Ishikawa (cell line): ENCODE measurements around the gene MYLK.

ENCODE experiments used
- CEBPB ChIP-seq: IDR thresholded peaks from 2 replicates; pipeline ENCODE4 v1.6.1; 2012
- CREB1 ChIP-seq: IDR thresholded peaks from 2 replicates; pipeline ENCODE4 v1.6.1; 2012; ENCODE audit warnings: low read depth
- EGR1 ChIP-seq: IDR thresholded peaks from 2 replicates; pipeline ENCODE4 v1.6.1; 2012
- EP300 ChIP-seq: IDR thresholded peaks from 2 replicates; pipeline ENCODE4 v1.6.1; 2012; ENCODE audit warnings: borderline replicate concordance
- FOXM1 ChIP-seq: IDR thresholded peaks from 2 replicates; pipeline ENCODE4 v1.6.1; 2012; ENCODE audit warnings: low read depth, borderline replicate concordance
- NFIC ChIP-seq: IDR thresholded peaks from 2 replicates; pipeline ENCODE4 v1.6.1; 2012
- RAD21 ChIP-seq: IDR thresholded peaks from 2 replicates; pipeline ENCODE4 v1.6.1; 2012; ENCODE audit warnings: low read depth
- TAF1 ChIP-seq: IDR thresholded peaks from 2 replicates; pipeline ENCODE4 v1.6.1; 2012; ENCODE audit warnings: low read depth, mild to moderate bottlenecking
- TCF12 ChIP-seq: IDR thresholded peaks from 2 replicates; pipeline ENCODE4 v1.6.1; 2012; ENCODE audit warnings: low read depth
- TEAD4 ChIP-seq: IDR thresholded peaks from 2 replicates; pipeline ENCODE4 v1.6.1; 2012
- YY1 ChIP-seq: IDR thresholded peaks from 2 replicates; pipeline ENCODE4 v1.6.1; 2012; ENCODE audit warnings: low read depth
- ZBTB7A ChIP-seq: IDR thresholded peaks from 2 replicates; pipeline ENCODE4 v1.6.1; 2012; ENCODE audit warnings: low read depth
- TF ChIP-seq, protein P1 (sequence below): IDR thresholded peaks from 2 replicates; pipeline ENCODE4 v1.6.1; 2012; ENCODE audit warnings: low read depth, mild to moderate bottlenecking
- TF ChIP-seq, protein P2 (sequence below): IDR thresholded peaks from 2 replicates; pipeline ENCODE4 v1.6.1; 2012
- TF ChIP-seq, protein P3 (sequence below): IDR thresholded peaks from 2 replicates; pipeline ENCODE4 v1.6.1; 2012

Gene MYLK

DNA sequence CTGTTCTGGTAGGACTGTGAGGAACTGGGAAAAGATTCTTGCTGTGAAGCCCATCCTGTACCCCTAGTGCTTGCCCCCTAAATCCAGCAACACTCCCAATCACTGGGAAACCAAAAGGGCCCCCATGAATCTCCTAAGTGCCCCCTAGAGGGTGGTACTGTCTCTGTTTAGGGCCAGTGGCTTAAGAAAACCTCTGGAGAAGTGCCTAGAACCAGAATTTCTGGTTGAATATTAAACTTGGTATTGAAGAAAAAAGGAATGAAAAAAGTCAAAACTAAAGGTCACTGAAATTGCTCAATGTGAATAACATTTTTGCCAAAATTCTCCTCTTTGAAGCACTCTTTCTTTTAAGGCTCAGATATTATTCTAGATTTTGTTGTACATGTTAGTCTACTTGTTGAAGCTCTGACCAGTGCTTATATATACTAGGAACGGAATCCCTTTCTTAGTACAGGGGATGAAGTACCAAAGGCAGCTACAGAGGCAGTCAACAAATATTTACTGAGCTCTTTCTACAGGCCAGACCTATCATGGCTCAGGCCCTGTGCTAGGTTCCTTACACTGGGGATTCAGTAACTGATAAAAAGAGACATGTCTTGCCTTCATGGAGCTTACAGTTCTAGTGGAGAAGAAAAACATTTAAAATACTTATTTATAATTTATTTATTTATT lies 138.8 kb downstream of the MYLK start:
- no peak for TF ChIP-seq TEAD4
- TF ChIP-seq RAD21, result peak; percentile 42

DNA sequence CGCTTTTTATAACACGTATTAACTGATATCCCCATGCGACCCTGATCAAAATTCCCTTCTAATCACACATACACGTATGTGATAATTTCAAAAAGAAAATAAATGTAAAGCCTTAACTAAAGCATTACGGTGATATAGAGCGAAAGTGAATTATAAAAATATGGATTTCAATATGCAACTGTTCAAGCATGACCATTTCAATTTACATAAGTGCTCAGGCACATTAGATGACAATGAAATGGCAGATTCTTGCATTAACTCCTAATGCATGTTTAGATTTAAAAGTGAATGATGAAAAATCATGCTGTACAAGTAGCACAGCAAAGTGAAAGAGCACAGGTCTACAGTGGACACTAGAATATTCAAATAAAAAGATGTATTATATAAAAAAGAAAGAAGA lies 140.1 kb downstream of the MYLK start:
- TF ChIP-seq TCF12 (no peak), TEAD4 (no peak), RAD21 (no peak), ZBTB7A (no peak), CEBPB (no peak), NFIC (no peak), FOXM1 (no peak)

DNA sequence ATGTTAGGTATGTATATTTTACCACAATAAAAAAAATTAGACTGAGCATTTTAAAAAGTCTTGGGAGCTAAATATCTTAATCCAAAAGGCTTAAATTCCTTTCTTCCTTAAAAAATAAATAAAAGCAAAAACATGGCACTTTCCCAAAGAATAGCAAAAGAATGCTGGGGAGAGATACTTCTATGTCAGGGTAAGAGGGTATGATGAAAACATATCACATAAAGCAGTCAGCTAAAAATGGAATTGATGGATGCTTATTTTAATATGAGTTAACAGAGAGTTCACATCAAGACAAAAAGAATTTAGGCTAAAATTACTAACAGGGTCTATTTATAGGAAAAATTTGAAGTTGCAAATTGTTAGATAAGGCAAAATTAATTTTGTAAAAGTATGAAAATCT lies 141.0 kb downstream of the MYLK start:
- TF ChIP-seq, protein P1, sequence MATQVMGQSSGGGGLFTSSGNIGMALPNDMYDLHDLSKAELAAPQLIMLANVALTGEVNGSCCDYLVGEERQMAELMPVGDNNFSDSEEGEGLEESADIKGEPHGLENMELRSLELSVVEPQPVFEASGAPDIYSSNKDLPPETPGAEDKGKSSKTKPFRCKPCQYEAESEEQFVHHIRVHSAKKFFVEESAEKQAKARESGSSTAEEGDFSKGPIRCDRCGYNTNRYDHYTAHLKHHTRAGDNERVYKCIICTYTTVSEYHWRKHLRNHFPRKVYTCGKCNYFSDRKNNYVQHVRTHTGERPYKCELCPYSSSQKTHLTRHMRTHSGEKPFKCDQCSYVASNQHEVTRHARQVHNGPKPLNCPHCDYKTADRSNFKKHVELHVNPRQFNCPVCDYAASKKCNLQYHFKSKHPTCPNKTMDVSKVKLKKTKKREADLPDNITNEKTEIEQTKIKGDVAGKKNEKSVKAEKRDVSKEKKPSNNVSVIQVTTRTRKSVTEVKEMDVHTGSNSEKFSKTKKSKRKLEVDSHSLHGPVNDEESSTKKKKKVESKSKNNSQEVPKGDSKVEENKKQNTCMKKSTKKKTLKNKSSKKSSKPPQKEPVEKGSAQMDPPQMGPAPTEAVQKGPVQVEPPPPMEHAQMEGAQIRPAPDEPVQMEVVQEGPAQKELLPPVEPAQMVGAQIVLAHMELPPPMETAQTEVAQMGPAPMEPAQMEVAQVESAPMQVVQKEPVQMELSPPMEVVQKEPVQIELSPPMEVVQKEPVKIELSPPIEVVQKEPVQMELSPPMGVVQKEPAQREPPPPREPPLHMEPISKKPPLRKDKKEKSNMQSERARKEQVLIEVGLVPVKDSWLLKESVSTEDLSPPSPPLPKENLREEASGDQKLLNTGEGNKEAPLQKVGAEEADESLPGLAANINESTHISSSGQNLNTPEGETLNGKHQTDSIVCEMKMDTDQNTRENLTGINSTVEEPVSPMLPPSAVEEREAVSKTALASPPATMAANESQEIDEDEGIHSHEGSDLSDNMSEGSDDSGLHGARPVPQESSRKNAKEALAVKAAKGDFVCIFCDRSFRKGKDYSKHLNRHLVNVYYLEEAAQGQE, result no peak

DNA sequence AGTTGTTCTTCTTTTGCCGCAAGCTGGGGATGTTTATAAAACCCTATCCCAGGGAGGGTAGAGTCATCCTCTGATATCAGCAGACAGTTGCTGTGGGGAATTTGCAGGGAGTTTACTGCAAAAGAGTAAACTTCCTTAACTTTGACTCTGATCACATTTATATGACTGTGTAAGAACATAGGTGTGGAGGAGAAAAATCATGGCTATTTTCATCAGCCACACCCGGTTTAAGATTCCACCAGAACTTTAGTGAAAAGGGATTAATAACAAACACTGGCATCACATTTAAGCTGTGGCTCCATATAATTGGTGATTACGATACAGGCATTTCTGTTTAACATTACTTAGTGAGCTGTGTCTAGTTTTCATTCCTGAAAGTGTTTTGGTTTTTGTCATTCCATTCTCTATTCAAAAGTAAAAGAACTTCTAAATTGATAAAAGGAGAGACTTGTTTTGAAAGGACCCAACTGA lies 143.1 kb downstream of the MYLK start:
- TF ChIP-seq ZBTB7A (no peak), CEBPB (no peak), TAF1 (no peak), EP300 (no peak)

DNA sequence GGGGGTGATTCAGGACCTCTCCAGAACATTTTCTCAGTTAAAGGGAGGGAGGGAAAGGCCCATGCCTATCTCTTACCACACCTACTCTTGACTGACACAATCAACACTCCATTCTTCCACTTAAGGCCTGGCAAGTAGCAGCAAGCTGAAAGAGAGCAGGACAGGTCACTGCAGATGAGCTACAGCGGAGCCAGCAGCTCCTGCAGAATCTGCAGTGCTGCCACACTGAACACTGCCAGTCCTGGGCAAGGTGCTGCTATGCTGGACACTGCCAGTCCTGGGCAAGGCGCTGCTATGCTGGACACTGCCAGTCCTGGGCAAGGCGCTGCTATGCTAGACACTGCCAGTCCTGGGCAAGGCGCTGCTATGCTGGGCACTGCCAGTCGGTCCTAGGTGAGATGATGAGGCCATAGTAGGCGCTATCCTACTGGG lies 143.7 kb downstream of the MYLK start:
- TF ChIP-seq FOXM1, result no peak
- TF ChIP-seq TEAD4, result no peak
- no peak for TF ChIP-seq NFIC
- TF ChIP-seq CREB1, result no peak
- no peak for TF ChIP-seq TCF12
- TF ChIP-seq, protein P2, sequence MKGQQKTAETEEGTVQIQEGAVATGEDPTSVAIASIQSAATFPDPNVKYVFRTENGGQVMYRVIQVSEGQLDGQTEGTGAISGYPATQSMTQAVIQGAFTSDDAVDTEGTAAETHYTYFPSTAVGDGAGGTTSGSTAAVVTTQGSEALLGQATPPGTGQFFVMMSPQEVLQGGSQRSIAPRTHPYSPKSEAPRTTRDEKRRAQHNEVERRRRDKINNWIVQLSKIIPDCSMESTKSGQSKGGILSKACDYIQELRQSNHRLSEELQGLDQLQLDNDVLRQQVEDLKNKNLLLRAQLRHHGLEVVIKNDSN, result no peak
- TF ChIP-seq ZBTB7A, result no peak
- TF ChIP-seq, protein P1, result no peak
- TF ChIP-seq EP300, result no peak
- no peak for TF ChIP-seq EGR1
- no peak for TF ChIP-seq RAD21
- TF ChIP-seq TAF1, result no peak
- TF ChIP-seq, protein P3, sequence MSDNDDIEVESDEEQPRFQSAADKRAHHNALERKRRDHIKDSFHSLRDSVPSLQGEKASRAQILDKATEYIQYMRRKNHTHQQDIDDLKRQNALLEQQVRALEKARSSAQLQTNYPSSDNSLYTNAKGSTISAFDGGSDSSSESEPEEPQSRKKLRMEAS, result no peak
- no peak for TF ChIP-seq CEBPB
- TF ChIP-seq YY1, result no peak

DNA sequence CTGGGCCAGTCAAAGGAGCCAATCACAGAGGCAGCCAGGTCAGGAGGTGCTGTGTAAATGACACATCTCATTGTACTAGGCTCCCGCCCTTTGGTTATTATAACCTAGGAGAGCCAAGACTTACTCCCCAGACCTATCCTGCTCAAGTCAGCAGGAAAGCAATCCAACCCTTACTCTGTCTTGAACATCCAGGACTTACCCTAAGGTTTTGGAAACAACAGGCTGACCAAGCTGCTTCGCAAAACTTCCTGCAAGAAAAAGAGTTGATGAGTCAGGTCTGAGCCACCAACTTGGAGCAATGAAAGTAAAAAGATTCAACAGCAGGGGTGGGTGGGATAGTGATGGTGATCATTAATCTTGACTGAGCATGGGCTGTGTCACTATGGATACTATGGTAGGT lies 144.4 kb downstream of the MYLK start:
- TF ChIP-seq NFIC, result no peak
- TF ChIP-seq EGR1, result no peak
- no peak for TF ChIP-seq FOXM1
- TF ChIP-seq TAF1, result no peak
- TF ChIP-seq, protein P1, result no peak
